ENCODE data around the gene WNT6. TPM values are rescaled to one million over a fixed set of nuclear protein-coding genes. Genes with fewer than 3 reads are reported as not detected.

Gene WNT6
- total RNA-seq, 1 donor from 2014 or later, result not detected

GRCh38 chr2:218892693-218893348 lies 33.2 kb downstream of the WNT6 start:
- Mint-ChIP-seq H3K4me1 (ENCODE audit: unreplicated experiment) (peaks cover 5% of the 10 kb centered on the region), H3K4me3 (ENCODE audit: unreplicated experiment) (no peak overlapping the region), H3K27me3 (ENCODE audit: unreplicated experiment) (peaks cover 56% of the 10 kb centered on the region), H3K27ac (ENCODE audit: unreplicated experiment) (no peak overlapping the region), H3K9me3 (ENCODE audit: unreplicated experiment) (no peaks in the 10 kb centered on the region), H3K36me3 (ENCODE audit: low read depth, unreplicated experiment) (peaks cover 4% of the 10 kb centered on the region)
- DNase-seq (ENCODE audit: low spot score), result peak; percentile 70
- TF ChIP-seq CTCF (IDR thresholded peaks at IDR 0.05; ENCODE audit: unreplicated experiment), result peak; percentile 51

DNA sequence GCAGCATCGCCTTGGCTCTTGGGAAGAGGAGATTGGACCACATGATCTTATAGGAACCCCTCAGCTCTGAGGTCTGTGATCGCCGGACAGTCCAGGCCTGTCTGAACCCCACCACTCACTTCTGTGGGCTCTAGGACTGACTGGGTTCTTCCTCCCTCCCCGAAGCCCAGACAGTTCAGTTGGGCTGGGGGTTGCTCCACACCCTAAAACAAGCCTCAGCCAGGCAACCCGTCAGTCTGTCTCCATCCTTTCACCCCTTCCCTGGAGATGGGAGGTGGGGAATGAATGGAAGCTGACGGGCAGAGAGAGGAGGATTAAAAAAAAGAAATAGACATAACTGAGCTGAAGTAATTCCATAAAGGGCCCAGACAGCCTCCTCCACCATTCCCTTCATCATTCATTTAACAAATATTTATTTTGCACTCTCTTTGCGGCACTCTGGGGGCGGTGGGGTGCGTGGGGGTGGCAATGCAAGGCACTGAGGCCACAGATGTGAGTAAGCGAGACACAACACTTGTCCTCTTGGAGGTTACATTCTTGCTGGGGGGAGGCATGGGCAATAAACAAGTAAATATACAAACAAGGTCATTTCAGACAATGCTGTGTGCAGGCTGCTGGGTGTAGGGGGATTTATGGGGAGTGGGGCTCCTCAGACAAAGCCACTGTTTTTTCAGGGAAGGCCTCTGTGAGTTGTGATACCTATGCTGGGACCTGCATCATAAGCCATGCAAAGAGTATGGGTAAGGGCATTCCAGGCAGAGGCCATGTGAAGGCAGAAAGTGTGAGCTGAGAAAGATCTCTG lies 33.9 kb downstream of the WNT6 start:
- no peak for TF ChIP-seq CTCF (IDR thresholded peaks at IDR 0.05; ENCODE audit: unreplicated experiment)
- Mint-ChIP-seq H3K9me3 (ENCODE audit: unreplicated experiment) (no peaks in the 10 kb centered on the region), H3K4me3 (ENCODE audit: unreplicated experiment) (peak overlapping the region; percentile 59), H3K27ac (ENCODE audit: unreplicated experiment) (peak overlapping the region; percentile 30), H3K27me3 (ENCODE audit: unreplicated experiment) (peaks cover 58% of the 10 kb centered on the region), H3K4me1 (ENCODE audit: unreplicated experiment) (peaks cover 9% of the 10 kb centered on the region), H3K36me3 (ENCODE audit: low read depth, unreplicated experiment) (peaks cover 6% of the 10 kb centered on the region)
- DNase-seq (ENCODE audit: low spot score), result no peak

DNA sequence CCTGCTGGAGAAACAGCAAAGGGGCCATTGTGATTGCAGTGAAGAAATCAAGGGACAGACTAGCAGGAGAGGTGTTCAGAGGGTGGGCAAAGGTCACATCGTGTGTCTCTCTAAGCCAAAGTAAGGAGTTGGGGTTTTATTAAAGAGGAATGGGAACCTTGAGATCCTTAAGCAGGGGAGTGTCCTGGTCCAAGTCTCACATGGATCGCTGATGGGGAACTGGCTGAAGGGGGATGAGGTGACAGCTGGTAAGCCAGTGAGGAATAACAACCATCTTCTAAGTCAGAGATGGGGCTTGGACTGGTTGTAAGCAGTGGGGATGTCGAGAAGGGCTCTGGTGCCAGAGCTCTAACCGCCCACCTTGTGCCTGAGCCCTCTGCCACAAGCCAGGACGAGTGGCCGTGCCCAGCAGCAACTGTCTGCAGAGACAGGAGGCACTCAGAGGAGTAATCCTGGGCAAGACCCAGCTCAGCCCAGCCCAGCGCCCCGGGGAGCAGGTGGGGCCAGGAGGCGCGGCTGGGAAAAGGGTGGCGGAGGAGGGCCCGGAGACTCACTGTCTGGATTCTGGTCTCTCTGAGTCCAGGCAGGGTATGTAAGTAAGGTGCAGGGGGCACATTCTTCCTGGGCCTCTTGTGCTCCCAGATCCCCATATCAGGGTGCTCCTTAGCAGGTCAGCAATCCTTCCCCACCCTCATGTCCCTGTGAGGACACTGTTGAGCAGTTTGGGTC lies 34.7 kb downstream of the WNT6 start:
- H3K36me3 Mint-ChIP-seq (ENCODE audit: low read depth, unreplicated experiment), result peaks cover 9% of the 10 kb centered on the region
- peaks cover 12% of the 10 kb centered on the region for H3K4me1 Mint-ChIP-seq (ENCODE audit: unreplicated experiment)
- DNase-seq (ENCODE audit: low spot score), result no peak
- peak overlapping the region; percentile 59 for H3K4me3 Mint-ChIP-seq (ENCODE audit: unreplicated experiment)
- H3K9me3 Mint-ChIP-seq (ENCODE audit: unreplicated experiment), result no peaks in the 10 kb centered on the region
- peak overlapping the region; percentile 30 for H3K27ac Mint-ChIP-seq (ENCODE audit: unreplicated experiment)
- H3K27me3 Mint-ChIP-seq (ENCODE audit: unreplicated experiment), result peaks cover 55% of the 10 kb centered on the region
- no peak for TF ChIP-seq CTCF (IDR thresholded peaks at IDR 0.05; ENCODE audit: unreplicated experiment)

- Mint-ChIP-seq H3K36me3 (ENCODE audit: low read depth, unreplicated experiment) (peaks cover 9% of the 10 kb centered on the region), H3K27ac (ENCODE audit: unreplicated experiment) (no peak overlapping the region), H3K9me3 (ENCODE audit: unreplicated experiment) (no peaks in the 10 kb centered on the region), H3K4me3 (ENCODE audit: unreplicated experiment) (no peak overlapping the region), H3K27me3 (ENCODE audit: unreplicated experiment) (peaks cover 53% of the 10 kb centered on the region), H3K4me1 (ENCODE audit: unreplicated experiment) (peaks cover 12% of the 10 kb centered on the region)
- DNase-seq (ENCODE audit: low spot score), result no peak
- no peak for TF ChIP-seq CTCF (IDR thresholded peaks at IDR 0.05; ENCODE audit: unreplicated experiment)
Observed at GRCh38 chr2:218894880-218895157, 35.2 kb downstream of the WNT6 start.
